GM10248 (cell line): ENCODE measurements around the gene ARHGEF6.

Experiments
- CTCF ChIA-PET: fragments of 300-600 bp; sonication (Branson Sonifier 250); formaldehyde crosslinking; extraction: SDS; loops from one replicate; lab custom pipeline; 2021; ENCODE audit warnings: antibody characterized with exemption; lab: Yijun Ruan, JAX
- POLR2A ChIA-PET: fragments of 350-650 bp; sonication (Branson Sonifier 250); formaldehyde crosslinking; extraction: SDS; loops from one replicate; lab custom pipeline; 2020; ENCODE audit warnings: antibody characterized with exemption; lab: Yijun Ruan, JAX
- DNase-seq: peaks from one replicate; pipeline ENCODE4 v3.0.0; 2012; ENCODE audit errors: extremely low spot score
- TF ChIP-seq, protein P1 (sequence below): IDR thresholded peaks from 2 replicates; pipeline ENCODE4 v1.5.1; 2012; ENCODE audit warnings: mild to moderate bottlenecking, low read depth; ENCODE audit errors: extremely low read depth, missing control alignments, control extremely low read depth

The ARHGEF6 gene

DNA sequence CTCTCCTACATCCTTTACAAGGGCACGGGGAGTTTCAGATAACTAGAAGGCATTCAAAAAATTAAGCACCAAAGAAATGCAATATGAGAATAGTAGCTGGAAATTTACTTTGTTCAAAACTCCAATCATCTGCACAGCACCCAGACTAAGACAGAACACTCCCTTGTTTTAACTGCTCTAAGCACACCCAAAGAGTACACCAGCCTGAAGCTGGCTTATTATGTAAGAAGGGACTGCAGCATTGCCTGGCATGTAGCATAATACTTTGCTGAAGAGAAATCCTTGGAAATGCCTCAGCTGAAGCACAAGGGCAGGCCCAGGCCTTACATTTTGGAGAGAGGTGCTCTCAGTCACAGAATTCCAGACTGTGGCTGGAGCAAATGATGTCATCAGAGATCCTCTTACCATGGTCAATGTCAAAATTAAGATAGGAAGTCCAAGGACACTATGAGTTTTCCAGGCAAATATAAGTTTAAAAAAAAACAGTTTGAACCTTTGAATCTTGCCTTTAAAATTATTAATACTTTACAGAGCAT is 14.8 kb downstream of the ARHGEF6 start:
- ChIA-PET CTCF (no interaction called here), POLR2A (interaction anchor here (0.6 kb wide), 1 partner anchor 59 kb away, joined by 3 read pairs; no protein-coding TSS in a partner anchor)
- TF ChIP-seq, protein P1, sequence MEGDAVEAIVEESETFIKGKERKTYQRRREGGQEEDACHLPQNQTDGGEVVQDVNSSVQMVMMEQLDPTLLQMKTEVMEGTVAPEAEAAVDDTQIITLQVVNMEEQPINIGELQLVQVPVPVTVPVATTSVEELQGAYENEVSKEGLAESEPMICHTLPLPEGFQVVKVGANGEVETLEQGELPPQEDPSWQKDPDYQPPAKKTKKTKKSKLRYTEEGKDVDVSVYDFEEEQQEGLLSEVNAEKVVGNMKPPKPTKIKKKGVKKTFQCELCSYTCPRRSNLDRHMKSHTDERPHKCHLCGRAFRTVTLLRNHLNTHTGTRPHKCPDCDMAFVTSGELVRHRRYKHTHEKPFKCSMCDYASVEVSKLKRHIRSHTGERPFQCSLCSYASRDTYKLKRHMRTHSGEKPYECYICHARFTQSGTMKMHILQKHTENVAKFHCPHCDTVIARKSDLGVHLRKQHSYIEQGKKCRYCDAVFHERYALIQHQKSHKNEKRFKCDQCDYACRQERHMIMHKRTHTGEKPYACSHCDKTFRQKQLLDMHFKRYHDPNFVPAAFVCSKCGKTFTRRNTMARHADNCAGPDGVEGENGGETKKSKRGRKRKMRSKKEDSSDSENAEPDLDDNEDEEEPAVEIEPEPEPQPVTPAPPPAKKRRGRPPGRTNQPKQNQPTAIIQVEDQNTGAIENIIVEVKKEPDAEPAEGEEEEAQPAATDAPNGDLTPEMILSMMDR: no peak
- no peak for DNase-seq

DNA sequence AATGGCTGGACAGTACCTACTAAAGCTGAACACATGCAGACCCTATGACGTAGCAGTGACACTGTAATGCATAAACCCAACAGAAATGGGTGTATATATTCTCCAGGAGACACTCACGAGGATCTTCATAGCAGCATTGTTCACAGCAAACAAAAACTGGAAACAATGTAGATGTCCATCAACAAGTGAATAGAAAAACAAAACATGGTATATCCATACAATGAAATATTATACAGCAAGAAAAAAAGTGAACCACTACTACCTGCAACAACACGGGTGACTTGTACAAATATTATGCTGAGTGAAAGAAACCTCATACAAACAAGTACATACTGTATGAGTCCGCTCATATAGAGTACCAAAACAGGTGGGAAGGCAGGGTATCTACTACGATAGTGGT is 16.5 kb downstream of the ARHGEF6 start:
- TF ChIP-seq, protein P1: no peak
- DNase-seq: no peak
- ChIA-PET CTCF (no interaction called here), POLR2A (no interaction called here)

DNA sequence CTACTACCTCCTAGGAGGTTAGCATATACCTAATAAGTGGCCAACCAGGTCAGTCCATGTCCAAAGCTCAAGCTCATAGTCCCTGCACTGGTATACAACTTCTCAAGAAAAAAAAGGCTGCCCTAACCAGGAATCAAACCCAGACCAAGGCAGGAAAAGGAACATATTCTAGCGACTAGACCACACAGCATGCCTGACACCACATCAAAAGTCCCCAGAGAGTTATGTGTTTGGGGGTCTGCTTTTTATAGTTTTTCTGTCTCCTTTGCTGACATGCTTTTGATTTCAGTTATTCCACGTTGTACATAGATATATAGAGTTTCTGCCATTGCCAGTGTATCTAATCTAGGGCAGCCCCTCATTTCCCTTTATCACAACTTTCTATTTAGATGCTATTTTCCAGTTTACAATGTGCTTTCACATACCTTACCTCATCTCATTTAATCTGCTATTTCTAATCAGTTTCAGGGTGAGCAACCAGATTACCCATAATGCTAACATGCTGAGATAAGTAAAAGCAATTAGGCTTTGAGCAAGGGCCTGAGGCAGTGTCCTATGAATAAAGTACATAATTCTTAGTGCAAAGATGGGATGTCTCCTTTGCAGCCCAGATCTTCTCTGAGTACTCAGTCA is 17.8 kb downstream of the ARHGEF6 start:
- CTCF ChIA-PET: no interaction called here
- POLR2A ChIA-PET: no interaction called here
- no peak for DNase-seq
- TF ChIP-seq, protein P1: no peak

DNA sequence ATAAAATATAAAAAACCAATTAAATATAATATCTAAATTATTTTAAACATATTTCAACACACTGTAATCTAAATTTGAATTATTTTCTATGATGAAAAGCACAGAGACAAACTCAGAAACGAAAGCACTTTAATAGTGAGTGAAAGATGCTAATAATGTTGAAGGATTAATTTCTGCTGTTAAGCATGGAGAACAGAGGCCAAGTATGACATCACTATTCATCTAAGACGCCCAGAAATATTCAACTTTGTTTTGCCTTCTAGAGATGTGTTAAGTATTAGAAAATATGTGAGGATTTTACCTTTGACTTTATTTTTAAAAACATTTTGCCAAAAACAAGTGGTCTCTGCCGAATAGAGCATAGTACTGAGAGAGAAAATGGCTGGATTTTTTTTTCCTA is 19.3 kb downstream of the ARHGEF6 start:
- TF ChIP-seq, protein P1: no peak
- CTCF ChIA-PET: interaction anchor here (1.0 to 1.6 kb wide), 2 partner anchors 9 to 15 kb away, joined by 3 to 4 read pairs; no protein-coding TSS in a partner anchor
- POLR2A ChIA-PET: no interaction called here
- DNase-seq: no peak

DNA sequence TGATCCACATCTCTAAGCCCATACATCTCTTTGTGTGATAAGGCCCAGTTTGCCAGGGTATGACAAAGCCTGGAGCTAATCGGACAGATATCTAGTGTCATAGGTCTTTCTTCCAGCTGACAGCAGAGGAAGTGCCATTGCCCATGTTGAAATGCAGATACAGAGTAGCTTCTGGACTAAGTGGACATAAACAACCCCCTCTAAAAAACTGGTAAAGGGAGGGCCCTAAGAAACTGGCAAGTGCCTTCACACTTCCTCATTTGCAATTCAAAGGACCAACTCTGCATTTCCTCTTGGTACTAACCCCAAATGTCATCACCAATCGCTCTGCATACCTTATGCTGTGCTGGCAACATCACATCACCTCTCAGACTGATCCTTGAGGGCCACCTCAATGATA is 20.8 kb downstream of the ARHGEF6 start:
- ChIA-PET CTCF (interaction anchor here (1.6 kb wide), 1 partner anchor 14 kb away, joined by 4 read pairs; no protein-coding TSS in a partner anchor), POLR2A (no interaction called here)
- TF ChIP-seq, protein P1: no peak
- no peak for DNase-seq

DNA sequence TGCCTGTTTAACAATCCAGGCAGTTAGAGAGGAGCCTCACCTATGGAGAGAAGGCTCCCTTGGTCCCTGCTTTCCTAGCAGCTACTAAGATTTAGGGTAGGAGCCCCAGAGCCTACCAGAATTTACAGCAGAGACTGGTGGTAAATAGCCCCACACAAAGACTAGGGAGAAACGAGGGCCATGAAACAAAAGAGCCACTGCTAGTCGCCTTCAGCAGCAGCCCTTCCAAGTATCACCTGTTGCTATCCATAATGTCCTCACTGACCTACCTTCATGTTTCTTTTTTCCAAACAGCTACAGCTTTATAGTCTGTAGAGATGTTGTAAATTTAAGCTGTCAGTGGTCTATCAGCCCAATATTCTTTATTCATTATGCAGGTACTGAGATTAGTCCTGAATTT is 25.3 kb downstream of the ARHGEF6 start:
- ChIA-PET POLR2A (no interaction called here), CTCF (no interaction called here)
- no peak for DNase-seq
- TF ChIP-seq, protein P1: no peak

DNA sequence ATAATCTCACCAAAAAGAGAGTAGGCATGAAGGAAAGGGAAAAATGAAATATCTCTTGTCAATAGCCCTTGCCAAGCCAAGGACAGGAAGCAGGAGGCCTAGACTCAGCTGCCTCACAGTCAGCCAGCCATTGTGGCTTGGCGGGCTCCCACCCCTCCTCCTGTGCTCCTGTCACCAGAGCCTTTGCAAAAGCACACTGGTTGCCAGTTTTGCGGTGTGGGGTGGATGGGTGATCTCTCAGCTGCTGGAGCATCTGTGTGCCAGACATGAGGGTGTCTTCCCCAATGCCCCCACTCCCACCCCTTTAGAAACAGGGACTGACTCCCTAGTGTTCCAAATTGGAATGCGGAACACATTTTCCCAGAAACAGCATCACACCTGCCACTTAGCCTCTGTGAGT is 26.1 kb downstream of the ARHGEF6 start:
- no peak for DNase-seq
- ChIA-PET CTCF (no interaction called here), POLR2A (no interaction called here)
- TF ChIP-seq, protein P1: no peak
